ENCODE data around the gene DMAP1.

- TF ChIP-seq GATA2 (IDR thresholded peaks at IDR 0.05; ENCODE audit: low read depth, low read length), result no peak
- no peak for TF ChIP-seq GATA3 (IDR thresholded peaks at IDR 0.05; ENCODE audit: low read depth, low read length)
These were observed 5.0 kb upstream of the DMAP1 start for GRCh38 chr1:44208226-44208625.

Measured in SH-SY5Y (cell line).